Keratinocyte (primary cell): ENCODE data around the gene LSM3. TPM values are rescaled to one million over a fixed set of nuclear protein-coding genes. Genes with fewer than 3 reads are reported as not detected.

Experiments
- DNase-seq: peaks from one replicate; pipeline ENCODE4 v3.0.0-alpha.2; 2011; ENCODE audit warnings: low read depth, missing footprints, low spot score
- FAIRE-seq: peaks from 2 replicates; lab custom pipeline; 2011; peaks lifted over from hg19 to GRCh38; lab: Jason Lieb, UNC
- H2AFZ ChIP-seq: 2 replicates; pipeline ENCODE4 v1.6.0; 2012; ENCODE audit warnings: low read length, control low read depth, inconsistent platforms; ENCODE audit not compliant: control insufficient read depth
- H3K27ac ChIP-seq: 2 replicates; pipeline ENCODE4 v1.5.1; 2011; ENCODE audit warnings: low read length; ENCODE audit not compliant: control insufficient read depth, insufficient read depth
- H3K27me3 ChIP-seq: 3 replicates; pipeline ENCODE4 v1.6.0; 2011; ENCODE audit warnings: low read length; ENCODE audit not compliant: control insufficient read depth, insufficient read depth; ENCODE audit errors: extremely low read depth
- H3K36me3 ChIP-seq, 2 experiments: 2 replicates in 1 of 2; 3 replicates in 1 of 2; pipeline ENCODE4 v1.5.1; 2011; ENCODE audit warnings: low read length in 2 of 2, mild to moderate bottlenecking in 1 of 2; ENCODE audit not compliant: control insufficient read depth in 2 of 2, insufficient read depth in 2 of 2; ENCODE audit errors: extremely low read depth in 1 of 2
- H3K4me1 ChIP-seq: 3 replicates; pipeline ENCODE4 v1.5.1; 2011; ENCODE audit warnings: low read length; ENCODE audit not compliant: control insufficient read depth, insufficient read depth; ENCODE audit errors: extremely low read depth
- H3K4me2 ChIP-seq: 3 replicates; pipeline ENCODE4 v1.6.0; 2011; ENCODE audit warnings: low read depth, low read length; ENCODE audit not compliant: control insufficient read depth, insufficient read depth; ENCODE audit errors: extremely low read depth
- H3K4me3 ChIP-seq, 3 experiments: fragments of 200-600 bp in 1 of 3; sonication (generic) in 1 of 3; 2 replicates in 2 of 3; 3 replicates in 1 of 3; pipeline ENCODE4 v1.5.1; 2011 to 2016; ENCODE audit warnings: low read length in 3 of 3, mild to moderate bottlenecking in 3 of 3, control low read depth in 2 of 3, inconsistent platforms in 1 of 3, low read depth in 1 of 3, mixed read lengths in 1 of 3, mixed run types in 1 of 3, moderate library complexity in 1 of 3; ENCODE audit not compliant: control insufficient read depth in 2 of 3, insufficient read depth in 2 of 3; ENCODE audit errors: extremely low read depth in 1 of 3
- H3K79me2 ChIP-seq: 2 replicates; pipeline ENCODE4 v1.6.0; 2012; ENCODE audit warnings: low read length; ENCODE audit not compliant: control insufficient read depth, insufficient read depth
- H3K9ac ChIP-seq: 3 replicates; pipeline ENCODE4 v1.6.0; 2011; ENCODE audit warnings: low read length; ENCODE audit not compliant: control insufficient read depth, insufficient read depth; ENCODE audit errors: extremely low read depth
- H3K9me1 ChIP-seq: 3 replicates; pipeline ENCODE4 v1.6.0; 2011; ENCODE audit warnings: low read length; ENCODE audit not compliant: control insufficient read depth, insufficient read depth; ENCODE audit errors: extremely low read depth
- H3K9me3 ChIP-seq: 2 replicates; pipeline ENCODE4 v1.5.1; 2012; ENCODE audit warnings: low read depth, low read length; ENCODE audit not compliant: control insufficient read depth
- H4K20me1 ChIP-seq: 3 replicates; pipeline ENCODE4 v1.6.0; 2011; ENCODE audit warnings: low read length; ENCODE audit not compliant: control insufficient read depth, insufficient read depth; ENCODE audit errors: extremely low read depth
- CTCF ChIP-seq, 3 experiments: IDR thresholded peaks in 1 of 3; conservative IDR thresholded peaks in 1 of 3; optimal IDR thresholded peaks in 1 of 3; 2 replicates in 2 of 3; 3 replicates in 1 of 3; pipeline versions ENCODE3 to v1.5.1; 2011; ENCODE audit warnings: low read length in 3 of 3, mild to moderate bottlenecking in 3 of 3, moderate library complexity in 2 of 3, control low read depth in 1 of 3, inconsistent platforms in 1 of 3; ENCODE audit not compliant: insufficient read depth in 2 of 3; ENCODE audit errors: extremely low read depth in 1 of 3
- EZH2 ChIP-seq: IDR thresholded peaks from one replicate; pipeline ENCODE4 v1.6.1; 2012; ENCODE audit warnings: inconsistent platforms, mild to moderate bottlenecking, low read length, moderate library complexity
- dilution Hi-C: fragments of 300-500 bp; cut with MboI; formaldehyde crosslinking; loops from one replicate; pipeline ENCODE4 v1.7.0; 2020; ENCODE audit warnings: low sequenced_read_pairs; ENCODE audit not compliant: extremely low pct_ligation_motif_present
- polyA plus RNA-seq, 5 experiments: library from polyadenylated mRNA; depleted of rRNA in 3 of 5; stranded (reverse) in 3 of 5; stranded (forward) in 1 of 5; unstranded in 1 of 5; fragments of >200 nt; gene quantifications; 1 replicate in 1 of 5; 2 replicates in 3 of 5; 3 replicates in 1 of 5; pipeline versions ENCODE4 v1.2.1 to v1.2.3, GENCODE V29; 2011 to 2012; ENCODE audit warnings: missing spikeins in 2 of 5, low read depth in 1 of 5, low replicate concordance in 1 of 5

Gene LSM3
- polyA plus RNA-seq, 1 donor (not counting 4 experiments of a cell fraction or from before 2014, with no cell fraction given), result 26.1 TPM

GRCh38 chr3:14248849-14249523 lies 70.4 kb downstream of the LSM3 start:
- dilution Hi-C loops, result no loop called here
- Histone ChIP-seq H3K36me3 (no peaks in the 10 kb centered on the region), H3K27me3 (peaks cover 4% of the 10 kb centered on the region), H3K79me2 (no peaks in the 10 kb centered on the region), H4K20me1 (no peaks in the 10 kb centered on the region), H3K9me1 (no peaks in the 10 kb centered on the region), H2AFZ (no peak overlapping the region), H3K4me2 (no peak overlapping the region), H3K4me3 (no peak overlapping the region), H3K9ac (no peak overlapping the region), H3K9me3 (no peaks in the 10 kb centered on the region), H3K27ac (no peak overlapping the region), H3K4me1 (peaks cover 3% of the 10 kb centered on the region)
- no peak for FAIRE-seq
- no peak for DNase-seq
- TF ChIP-seq EZH2 (no peak), CTCF (optimal IDR thresholded peaks at IDR 0.05 in 1 of 3, IDR thresholded peaks at IDR 0.05 in 1 of 3, conservative IDR thresholded peaks at IDR 0.05 in 1 of 3; ENCODE audit: extremely low read depth in 1 of 3, insufficient read depth in 2 of 3, low read length in 3 of 3) (no peak)

Other genes with a start within 250 kb of the LSM3 start
- 12.0 to 22.1 TPM (median 19.8 TPM) in 3 replicates for gene CHCHD4, start 53.9 kb upstream of the LSM3 start, polyA plus RNA-seq
- 98.8 to 117 TPM (median 111 TPM) in 3 replicates for gene TMEM43, start 53.8 kb upstream of the LSM3 start, polyA plus RNA-seq
- 19.4 to 24.9 TPM (median 22.0 TPM) in 3 replicates for gene XPC, start 216 bp upstream of the LSM3 start, polyA plus RNA-seq
- gene SLC6A6, start 223.8 kb downstream of the LSM3 start, polyA plus RNA-seq, result 4.6 to 12.4 TPM (median 8.3 TPM) in 3 replicates